K562 (cell line): Measurements from ENCODE around the gene DHRS3. TPM values are rescaled to one million over a fixed set of nuclear protein-coding genes. Genes with fewer than 3 reads are reported as not detected.

Experiments
- ATF7 ChIP-seq: fragments of 450-650 bp; IDR thresholded peaks from 2 replicates; pipeline ENCODE4 v1.7.1; 2014; ENCODE audit warnings: mild to moderate bottlenecking, moderate library complexity
- C11orf30 ChIP-seq: fragments of 450-650 bp; IDR thresholded peaks from 2 replicates; pipeline ENCODE4 v1.6.1; 2016; ENCODE audit warnings: low read depth, mild to moderate bottlenecking
- DEAF1 ChIP-seq: fragments of 450-650 bp; formaldehyde crosslinking; IDR thresholded peaks from 2 replicates; pipeline ENCODE4 v1.4.0; 2020; ENCODE audit warnings: mild to moderate bottlenecking, moderate library complexity
- E2F6 ChIP-seq, 2 experiments: IDR thresholded peaks; 2 replicates each; pipeline ENCODE4 v1.6.1; 2011; ENCODE audit warnings: borderline replicate concordance in 1 of 2, control low read depth in 1 of 2, low read depth in 1 of 2, low read length in 1 of 2, mild to moderate bottlenecking in 1 of 2, mixed read lengths in 1 of 2, moderate library complexity in 1 of 2; ENCODE audit not compliant: insufficient read depth in 1 of 2, insufficient read length in 1 of 2, poor library complexity in 1 of 2, severe bottlenecking in 1 of 2; ENCODE audit errors: extremely low read depth in 1 of 2
- GMEB1 ChIP-seq: fragments of 250-450 bp; sonication (Bioruptor Pico); IDR thresholded peaks from 2 replicates; pipeline ENCODE4 v1.4.0; 2020; ENCODE audit warnings: mild to moderate bottlenecking
- MECOM ChIP-seq: fragments of 250-450 bp; sonication (Bioruptor Pico); IDR thresholded peaks from 2 replicates; pipeline ENCODE4 v1.8.0; 2022; ENCODE audit warnings: inconsistent platforms
- MEF2A ChIP-seq: IDR thresholded peaks from 2 replicates; pipeline ENCODE4 v1.6.1; 2011; ENCODE audit warnings: low read depth, mild to moderate bottlenecking, low read length, moderate library complexity; ENCODE audit not compliant: control insufficient read depth
- MITF ChIP-seq: IDR thresholded peaks from 2 replicates; pipeline ENCODE4 v1.6.1; 2014; ENCODE audit warnings: antibody characterized with exemption
- NR3C1 ChIP-seq: sonication (generic); formaldehyde crosslinking; IDR thresholded peaks from 2 replicates; pipeline ENCODE4 v1.8.1; 2022; ENCODE audit warnings: missing genetic modification reagents
- RBM15 ChIP-seq: fragments of 200-400 bp; formaldehyde crosslinking; IDR thresholded peaks from 2 replicates; pipeline ENCODE4 v1.6.1; 2018; ENCODE audit warnings: mild to moderate bottlenecking, low read length, moderate library complexity; ENCODE audit not compliant: insufficient read depth
- SIN3B ChIP-seq: fragments of 450-650 bp; IDR thresholded peaks from 2 replicates; pipeline ENCODE4 v1.6.1; 2017; ENCODE audit warnings: low read depth, mild to moderate bottlenecking, moderate library complexity
- TRIM24 ChIP-seq, 2 experiments: fragments of 450-650 bp; IDR thresholded peaks; 2 replicates each; pipeline ENCODE4 v1.6.1; 2016
- ZC3H4 ChIP-seq: sonication (generic); formaldehyde crosslinking; IDR thresholded peaks from 2 replicates; pipeline ENCODE4 v1.9.0; 2021; ENCODE audit warnings: missing genetic modification reagents, borderline replicate concordance
- ZNF184 ChIP-seq: sonication (generic); formaldehyde crosslinking; IDR thresholded peaks from 2 replicates; pipeline ENCODE4 v1.5.0; 2020; ENCODE audit warnings: missing genetic modification reagents
- ZNF311 ChIP-seq: fragments of 250-450 bp; sonication (Bioruptor Pico); IDR thresholded peaks from 2 replicates; pipeline ENCODE4 v1.4.0; 2020; ENCODE audit warnings: mild to moderate bottlenecking, moderate library complexity
- ZNF511 ChIP-seq: sonication (generic); formaldehyde crosslinking; IDR thresholded peaks from 2 replicates; pipeline ENCODE4 v1.8.0; 2022; ENCODE audit warnings: mild to moderate bottlenecking, missing genetic modification reagents
- ZNF583 ChIP-seq: fragments of 250-450 bp; sonication (Bioruptor Pico); IDR thresholded peaks from 2 replicates; pipeline ENCODE4 v1.4.0; 2020
- ZNF766 ChIP-seq: fragments of 200-800 bp; sonication (Bioruptor generic); conservative IDR thresholded peaks from 2 replicates; pipeline ENCODE4 v1.6.1; 2016; ENCODE audit warnings: missing genetic modification characterization, missing compliant biosample characterization
- ZNF785 ChIP-seq: fragments of 250-450 bp; sonication (Bioruptor Pico); IDR thresholded peaks from 2 replicates; pipeline ENCODE4 v1.4.0; 2020; ENCODE audit warnings: mild to moderate bottlenecking
- polyA plus RNA-seq, 8 experiments: library from polyadenylated mRNA; depleted of rRNA in 4 of 8; stranded (reverse) in 5 of 8; unstranded in 3 of 8; fragments of >200 nt; fragmentation: Nextera tagmentation in 2 of 8; fragmentation: Illumina TruSeq in 1 of 8; extraction: Ambion mirVana in 2 of 8; extraction: Trizol in 1 of 8; gene quantifications; 2 replicates each; pipeline versions ENCODE4 v1.2.1 to v1.2.3, GENCODE V29; 2011 to 2014; ENCODE audit warnings: inconsistent platforms in 1 of 8, missing spikeins in 1 of 8
- total RNA-seq, 7 experiments: library from RNA; depleted of rRNA in 6 of 7; stranded (reverse); fragments of >200 nt in 6 of 7; fragmentation: Illumina TruSeq in 2 of 7; extraction: Trizol in 2 of 7; gene quantifications; 2 replicates each; pipeline versions ENCODE4 v1.2.1 to v1.2.3, GENCODE V29; 2011 to 2021; ENCODE audit warnings: low replicate concordance in 1 of 7

The DHRS3 gene
- total and polyA plus RNA-seq, 9 of the 15 experiments (the other 6 are each of a cell fraction or from before 2014, with no cell fraction given), result 21.0 to 116 (median 58.7) TPM

- TF ChIP-seq MECOM (CRISPR knock-in tag) (no peak), RBM15 (no peak), ZNF511 (CRISPR knock-in tag) (no peak), C11orf30 (no peak), ZNF785 (CRISPR knock-in tag) (no peak), SIN3B (no peak), MEF2A (no peak), NR3C1 (CRISPR knock-in tag) (no peak), ZNF184 (CRISPR knock-in tag) (no peak), ZNF311 (CRISPR knock-in tag) (no peak), MITF (no peak), ZNF583 (CRISPR knock-in tag) (no peak), ATF7 (no peak), ZNF766 (CRISPR knock-in tag) (no peak), GMEB1 (CRISPR knock-in tag) (no peak), DEAF1 (peak; percentile 97), E2F6 (IDR thresholded peaks at IDR 0.05; ENCODE audit: borderline replicate concordance in 1 of 2, extremely low read depth in 1 of 2, insufficient read depth in 1 of 2, insufficient read length in 1 of 2, low read depth in 1 of 2, low read length in 1 of 2, poor library complexity in 1 of 2, severe bottlenecking in 1 of 2) (peak in 1 of 2 experiments; percentile 39), ZC3H4 (CRISPR knock-in tag) (no peak; the same call in 1 of the 2 replicates), TRIM24 (IDR thresholded peaks at IDR 0.05) (no peak)
Measured at GRCh38 chr1:12619792-12620487, 1.9 kb upstream of the DHRS3 start (continued).
